Nephron progenitor cell (in vitro differentiated cells): ENCODE results near the gene SUCLG2.

Experiments
- DNase-seq: peaks from one replicate; pipeline ENCODE4 v3.0.0; 2021
- H3K27ac Mint-ChIP-seq: 2 replicates; pipeline ENCODE4 v1.8.0; 2021; ENCODE audit warnings: mild to moderate bottlenecking, moderate library complexity, mixed read lengths
- H3K27me3 Mint-ChIP-seq: 2 replicates; pipeline ENCODE4 v1.8.0; 2021; ENCODE audit warnings: mild to moderate bottlenecking, low read depth, mixed read lengths; ENCODE audit not compliant: poor library complexity
- H3K36me3 Mint-ChIP-seq: 2 replicates; pipeline ENCODE4 v1.8.0; 2021; ENCODE audit warnings: low read depth, mixed read lengths
- H3K4me1 Mint-ChIP-seq: 2 replicates; pipeline ENCODE4 v1.8.0; 2021; ENCODE audit warnings: mixed read lengths
- H3K4me3 Mint-ChIP-seq: 2 replicates; pipeline ENCODE4 v1.8.0; 2021; ENCODE audit warnings: mild to moderate bottlenecking, moderate library complexity, mixed read lengths
- H3K9me3 Mint-ChIP-seq: 2 replicates; pipeline ENCODE4 v1.8.0; 2021; ENCODE audit warnings: mild to moderate bottlenecking, moderate library complexity, mixed read lengths
- TF ChIP-seq, protein P1 (sequence below): fragments of 200-600 bp; sonication (generic); IDR thresholded peaks from 2 replicates; pipeline ENCODE4 v1.5.0; 2021; ENCODE audit warnings: antibody characterized with exemption

The SUCLG2 gene

DNA sequence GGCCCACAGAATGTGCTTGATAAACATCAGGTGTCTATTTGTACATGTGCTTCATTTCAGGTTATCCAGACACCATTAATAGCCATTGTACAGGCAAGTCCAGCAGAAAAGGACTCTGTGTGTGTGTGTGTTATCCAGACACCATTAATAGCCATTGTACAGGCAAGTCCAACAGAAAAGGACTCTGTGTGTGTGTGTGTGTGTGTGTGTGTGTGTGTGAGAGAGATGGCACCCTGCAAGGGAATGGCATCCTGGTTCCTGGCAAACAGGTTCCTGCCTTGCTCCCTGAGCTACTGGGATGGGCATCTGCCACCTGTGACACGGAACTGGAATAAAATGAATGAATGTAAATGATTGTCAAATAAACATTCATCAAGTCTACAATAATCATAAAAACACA lies 11.7 kb downstream of the SUCLG2 start:
- TF ChIP-seq, protein P1, sequence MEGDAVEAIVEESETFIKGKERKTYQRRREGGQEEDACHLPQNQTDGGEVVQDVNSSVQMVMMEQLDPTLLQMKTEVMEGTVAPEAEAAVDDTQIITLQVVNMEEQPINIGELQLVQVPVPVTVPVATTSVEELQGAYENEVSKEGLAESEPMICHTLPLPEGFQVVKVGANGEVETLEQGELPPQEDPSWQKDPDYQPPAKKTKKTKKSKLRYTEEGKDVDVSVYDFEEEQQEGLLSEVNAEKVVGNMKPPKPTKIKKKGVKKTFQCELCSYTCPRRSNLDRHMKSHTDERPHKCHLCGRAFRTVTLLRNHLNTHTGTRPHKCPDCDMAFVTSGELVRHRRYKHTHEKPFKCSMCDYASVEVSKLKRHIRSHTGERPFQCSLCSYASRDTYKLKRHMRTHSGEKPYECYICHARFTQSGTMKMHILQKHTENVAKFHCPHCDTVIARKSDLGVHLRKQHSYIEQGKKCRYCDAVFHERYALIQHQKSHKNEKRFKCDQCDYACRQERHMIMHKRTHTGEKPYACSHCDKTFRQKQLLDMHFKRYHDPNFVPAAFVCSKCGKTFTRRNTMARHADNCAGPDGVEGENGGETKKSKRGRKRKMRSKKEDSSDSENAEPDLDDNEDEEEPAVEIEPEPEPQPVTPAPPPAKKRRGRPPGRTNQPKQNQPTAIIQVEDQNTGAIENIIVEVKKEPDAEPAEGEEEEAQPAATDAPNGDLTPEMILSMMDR = no peak
- no peak for DNase-seq
- peaks cover 19% of the 10 kb centered on the region for H3K36me3 Mint-ChIP-seq
- no peak overlapping the region for H3K27ac Mint-ChIP-seq
- H3K4me3 Mint-ChIP-seq = no peak overlapping the region
- no peaks in the 10 kb centered on the region for H3K4me1 Mint-ChIP-seq
- no peaks in the 10 kb centered on the region for H3K27me3 Mint-ChIP-seq
- no peaks in the 10 kb centered on the region for H3K9me3 Mint-ChIP-seq

DNA sequence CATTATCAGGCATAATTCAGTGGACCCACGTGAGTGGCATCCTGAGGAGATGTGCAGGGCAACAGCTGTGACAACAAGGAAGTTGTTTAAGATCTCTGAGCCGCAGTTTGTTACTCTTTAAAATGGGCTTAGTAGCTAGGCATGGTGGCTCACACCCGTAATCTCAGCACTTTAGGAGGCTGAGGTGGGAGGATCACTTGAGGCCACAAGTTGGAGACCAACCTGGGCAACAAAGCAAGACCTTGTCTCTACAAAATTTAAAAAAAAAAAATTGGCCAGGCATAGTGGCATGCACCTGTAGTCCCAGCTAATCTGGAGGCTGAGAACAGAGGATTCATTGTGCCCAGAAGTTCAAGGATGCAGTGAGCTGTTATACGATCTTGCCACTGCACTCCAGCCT lies 12.2 kb downstream of the SUCLG2 start:
- H3K4me3 Mint-ChIP-seq = no peak overlapping the region

DNA sequence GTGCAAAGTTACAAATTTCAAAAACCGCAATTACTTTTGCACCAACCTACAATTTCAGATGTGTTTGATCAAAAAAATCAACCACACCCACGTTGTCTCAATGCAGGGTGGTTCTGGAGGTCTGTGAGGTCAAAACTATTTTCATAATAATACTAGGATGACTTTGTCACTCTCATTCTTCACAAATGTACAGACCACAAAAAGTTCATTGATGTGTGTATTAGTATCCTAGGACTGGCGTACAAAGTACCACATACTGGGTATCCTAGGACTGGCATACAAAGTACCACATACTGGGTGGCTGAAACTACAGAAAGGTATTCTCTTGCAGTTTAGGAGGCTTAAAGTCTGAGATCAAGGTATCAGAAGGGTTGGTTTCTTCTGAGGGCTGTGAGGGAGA lies 13.0 kb downstream of the SUCLG2 start:
- no peak overlapping the region for H3K4me3 Mint-ChIP-seq
- TF ChIP-seq, protein P1 = no peak
- H3K4me1 Mint-ChIP-seq = no peaks in the 10 kb centered on the region
- H3K27ac Mint-ChIP-seq = no peak overlapping the region
- H3K36me3 Mint-ChIP-seq = peaks cover 11% of the 10 kb centered on the region
- no peaks in the 10 kb centered on the region for H3K27me3 Mint-ChIP-seq
- no peaks in the 10 kb centered on the region for H3K9me3 Mint-ChIP-seq
- no peak for DNase-seq

More for the DNA sequence above, 12.2 kb downstream of the SUCLG2 start:
- DNase-seq = no peak
- no peaks in the 10 kb centered on the region for H3K4me1 Mint-ChIP-seq
- no peaks in the 10 kb centered on the region for H3K9me3 Mint-ChIP-seq
- H3K36me3 Mint-ChIP-seq = peaks cover 18% of the 10 kb centered on the region
- H3K27ac Mint-ChIP-seq = no peak overlapping the region
- TF ChIP-seq, protein P1 = no peak
- H3K27me3 Mint-ChIP-seq = no peaks in the 10 kb centered on the region

DNA sequence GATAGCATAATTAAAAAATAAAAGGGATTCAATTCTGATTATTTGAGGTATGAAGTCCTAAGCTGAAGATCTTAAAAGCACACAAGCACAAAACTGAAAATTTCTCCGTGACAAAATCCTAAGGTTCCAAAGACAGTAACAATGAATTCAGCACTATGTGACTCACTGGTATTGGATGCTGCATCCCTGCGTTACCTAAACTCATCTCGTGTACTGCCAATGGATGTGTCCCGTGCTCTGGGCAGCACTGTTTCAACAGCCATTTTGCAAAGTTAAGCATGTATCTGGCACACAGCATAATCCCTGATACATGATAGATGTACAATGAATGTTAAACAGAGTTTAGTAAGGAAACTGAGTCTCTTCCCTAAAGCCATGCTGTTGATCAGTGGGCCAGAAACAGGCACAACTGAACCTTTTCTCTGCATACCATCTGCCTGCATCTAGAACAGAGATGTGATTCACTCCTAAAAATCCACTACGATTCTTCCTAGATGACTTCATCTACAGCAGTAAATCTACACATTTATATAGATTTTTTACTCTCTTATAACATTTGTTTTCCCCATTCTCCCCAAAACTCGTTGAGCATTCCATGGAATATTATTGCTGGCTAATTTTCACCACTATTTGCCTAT lies 14.3 kb downstream of the SUCLG2 start:
- TF ChIP-seq, protein P1 = no peak
- H3K4me3 Mint-ChIP-seq = no peak overlapping the region
- no peak overlapping the region for H3K27ac Mint-ChIP-seq
- DNase-seq = no peak
- H3K4me1 Mint-ChIP-seq = peaks cover 7% of the 10 kb centered on the region
- H3K27me3 Mint-ChIP-seq = no peaks in the 10 kb centered on the region
- H3K9me3 Mint-ChIP-seq = no peaks in the 10 kb centered on the region
- H3K36me3 Mint-ChIP-seq = peaks cover 13% of the 10 kb centered on the region

DNA sequence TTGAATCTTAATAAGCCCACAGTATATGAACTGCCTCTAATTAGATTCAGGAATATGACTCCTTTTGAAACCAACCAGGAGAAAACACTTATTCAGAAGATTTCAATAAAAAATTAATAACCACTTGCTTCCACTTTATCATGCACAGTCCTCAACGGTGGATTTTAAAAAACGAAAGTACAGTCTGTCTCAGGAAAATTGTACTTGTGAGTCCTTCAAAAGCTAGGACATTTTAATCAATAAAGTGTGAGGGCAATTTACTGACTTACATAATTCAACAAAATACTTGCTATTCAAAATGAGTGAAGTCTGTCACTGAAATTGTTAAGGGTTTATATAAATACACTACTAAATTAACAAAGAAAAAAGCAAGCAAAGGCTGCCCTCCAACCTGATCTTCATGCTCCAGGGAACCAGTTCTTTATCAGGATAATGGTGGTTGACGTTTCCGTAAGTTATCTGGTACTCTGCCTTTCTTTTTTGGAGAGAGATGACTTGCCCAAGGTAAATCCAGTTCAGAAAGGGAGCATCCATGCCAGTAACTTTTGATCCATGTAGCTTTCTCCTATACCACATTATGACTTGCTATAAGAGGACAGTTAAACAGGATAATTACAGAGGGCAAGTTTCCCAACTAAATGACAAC lies 17.0 kb downstream of the SUCLG2 start:
- Mint-ChIP-seq H3K27ac (no peak overlapping the region), H3K4me1 (peaks cover 7% of the 10 kb centered on the region), H3K4me3 (no peak overlapping the region), H3K9me3 (no peaks in the 10 kb centered on the region), H3K27me3 (no peaks in the 10 kb centered on the region), H3K36me3 (peaks cover 14% of the 10 kb centered on the region)
- TF ChIP-seq, protein P1 = no peak
- DNase-seq = no peak

DNA sequence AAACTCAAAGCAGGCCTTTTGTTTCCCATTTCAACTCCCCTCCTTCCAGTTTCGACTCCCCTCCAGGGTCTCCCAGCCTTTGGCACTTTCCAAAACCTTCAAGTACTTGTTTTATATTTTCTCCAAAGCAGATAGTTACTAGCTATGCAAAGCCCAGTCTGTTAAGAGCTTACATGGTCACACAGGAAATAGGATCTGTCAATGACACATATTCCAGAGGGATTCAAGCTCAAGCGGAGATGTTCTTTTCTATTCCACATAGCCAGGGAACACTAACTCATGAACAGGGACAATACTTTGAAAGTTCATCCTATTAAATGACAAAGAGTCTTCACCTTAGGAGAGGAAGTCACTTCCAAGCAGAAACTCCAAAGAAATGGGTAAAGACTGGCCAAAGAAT lies 18.6 kb downstream of the SUCLG2 start:
- Mint-ChIP-seq H3K36me3 (peaks cover 16% of the 10 kb centered on the region), H3K4me3 (no peak overlapping the region), H3K27ac (no peak overlapping the region), H3K9me3 (no peaks in the 10 kb centered on the region), H3K27me3 (no peaks in the 10 kb centered on the region), H3K4me1 (peaks cover 7% of the 10 kb centered on the region)
- TF ChIP-seq, protein P1 = no peak
- DNase-seq = no peak
